Fibroblast of pulmonary artery (primary cell): ENCODE results near the gene INSR.
"Not testable (repeated sequence)": the region's sequence is repeated elsewhere in the genome, so short reads cannot be mapped to it uniquely, and the experiment has no call there.

Experiments used
- DNase-seq: peaks from one replicate; pipeline ENCODE4 v3.0.0-alpha.2; 2010; ENCODE audit warnings: low read depth
- H3K4me3 ChIP-seq: replicated peaks from 2 replicates; pipeline ENCODE4 v1.5.1; 2011; ENCODE audit warnings: low read depth, mild to moderate bottlenecking, control low read depth, low read length, moderate library complexity
- CTCF ChIP-seq: IDR thresholded peaks from 2 replicates; pipeline ENCODE4 v1.5.1; 2011; ENCODE audit warnings: mild to moderate bottlenecking, control low read depth, low read length, inconsistent platforms; ENCODE audit errors: missing control alignments

Gene INSR

GRCh38 chr19:7312816-7313215, 18.6 kb upstream of the INSR start:
- no peak overlapping the region for H3K4me3 ChIP-seq
- DNase-seq: no peak
- TF ChIP-seq CTCF: no peak

- no peak overlapping the region for H3K4me3 ChIP-seq
- TF ChIP-seq CTCF: no peak
- DNase-seq: no peak
Observed at GRCh38 chr19:7311911-7312310, 17.7 kb upstream of the INSR start.

- H3K4me3 ChIP-seq, DNase-seq: not testable (repeated sequence)
Observed at GRCh38 chr19:7308327-7308726, 14.1 kb upstream of the INSR start.

DNA sequence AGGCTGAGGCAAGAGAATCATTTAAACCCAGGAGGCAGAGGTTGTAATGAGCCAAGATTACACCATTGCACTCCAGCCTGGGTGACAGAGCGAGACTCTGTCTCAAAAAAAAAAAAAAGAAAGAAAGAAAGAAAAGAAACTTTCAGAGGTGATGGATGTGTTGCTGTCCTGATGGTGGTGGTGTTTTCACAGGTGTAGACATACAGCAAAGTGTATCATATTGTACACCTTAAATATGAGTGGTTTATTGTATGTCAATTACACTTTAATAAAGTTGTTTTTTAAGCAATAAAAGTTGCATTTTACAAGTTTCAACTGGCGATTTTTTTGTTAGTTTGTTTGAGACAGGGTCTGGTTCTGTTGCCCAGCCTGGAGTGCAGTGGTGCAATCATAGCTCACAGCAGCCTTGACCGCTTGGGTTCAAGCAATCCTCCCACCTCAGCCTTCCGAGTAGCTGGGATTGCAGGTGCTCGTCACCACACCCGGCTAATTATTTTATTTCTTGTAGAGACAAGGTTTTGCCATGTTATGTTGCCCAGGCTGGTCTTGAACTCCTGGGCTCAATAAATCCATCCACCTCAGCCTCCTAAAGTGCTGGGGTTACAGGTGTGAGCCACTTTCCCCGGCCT, 13.5 kb upstream of the INSR start:
- no peak for DNase-seq
- H3K4me3 ChIP-seq: no peak overlapping the region
- TF ChIP-seq CTCF: no peak

DNA sequence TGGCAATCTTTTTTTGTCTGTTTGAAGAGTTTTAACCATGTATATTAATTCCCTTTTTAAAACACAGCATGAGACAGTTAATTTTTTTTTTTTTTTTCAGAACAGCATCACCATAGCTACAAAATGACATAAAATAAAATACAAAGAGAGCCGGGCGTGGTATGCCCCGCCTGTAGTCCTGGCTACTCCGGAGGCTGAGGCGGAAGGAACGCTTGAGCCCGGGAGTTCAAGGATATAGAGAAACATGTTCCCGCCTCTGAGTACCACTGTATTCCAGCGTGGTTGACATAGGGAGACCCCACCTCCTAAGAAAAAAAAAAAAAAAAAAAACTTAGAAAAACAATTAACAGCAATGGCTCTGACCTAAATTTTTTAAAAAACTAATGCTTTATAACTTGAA, 10.0 kb upstream of the INSR start:
- DNase-seq: no peak
- H3K4me3 ChIP-seq: no peak overlapping the region
- TF ChIP-seq CTCF: no peak

- no peak overlapping the region for H3K4me3 ChIP-seq
- no peak for DNase-seq
- TF ChIP-seq CTCF: no peak
Observed at GRCh38 chr19:7303470-7303869, 9.3 kb upstream of the INSR start.

DNA sequence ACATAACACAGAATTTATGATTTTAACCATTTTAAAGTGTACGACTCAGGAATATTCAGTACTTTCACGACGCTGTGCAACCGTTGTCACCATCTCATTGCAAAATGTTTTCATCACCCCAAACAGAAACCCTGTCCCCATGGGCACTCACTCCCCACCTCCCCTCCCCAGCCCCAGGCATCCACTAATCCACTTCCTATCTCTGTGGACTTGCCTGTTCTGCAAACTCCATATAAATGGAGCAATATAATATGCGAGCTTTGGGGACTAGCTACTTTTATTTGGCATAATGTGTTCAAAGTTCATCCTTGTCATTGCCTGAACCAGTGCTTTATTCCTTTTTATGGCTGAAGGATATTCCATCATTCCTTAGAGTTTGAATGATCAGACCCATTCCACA, 7.3 kb upstream of the INSR start:
- no peak for TF ChIP-seq CTCF
- no peak for DNase-seq
- no peak overlapping the region for H3K4me3 ChIP-seq
